Measurements from ENCODE around the gene SERINC5.
A peak's percentile ranks its signal among the peaks of the same experiment; 100 is the strongest.
"Not testable (repeated sequence)": the region's sequence is repeated elsewhere in the genome, so short reads cannot be mapped to it uniquely, and the experiment has no call there.

SERINC5 gene

DNA sequence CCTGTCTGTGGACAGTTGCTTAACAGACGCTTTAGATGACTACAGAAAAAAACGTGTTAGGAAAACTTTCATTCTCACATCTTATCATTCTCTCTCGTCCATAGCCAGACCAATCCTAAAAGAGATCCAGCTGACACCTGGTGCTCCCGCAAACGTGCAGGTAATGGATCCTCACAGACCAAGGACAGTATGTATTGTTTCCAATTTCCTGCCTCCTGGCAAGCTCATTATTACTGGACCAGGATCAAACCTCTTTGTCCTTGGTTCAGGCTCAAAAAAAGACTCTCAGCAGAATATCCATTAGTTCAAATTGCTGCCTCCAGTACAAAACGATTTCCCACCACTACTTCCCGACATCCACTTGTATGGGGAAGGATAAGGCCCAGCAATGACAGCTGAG, 62.4 kb downstream of the SERINC5 start:
- H3K4me3 ChIP-seq (ENCODE audit: low read depth in 1 of 2, low read length in 2 of 2) = no peak overlapping the region
- H3K27me3 ChIP-seq (ENCODE audit: low read depth, low read length) = no peaks in the 10 kb centered on the region
- no peaks in the 10 kb centered on the region for H3K9me3 ChIP-seq (ENCODE audit: control insufficient read depth in 1 of 2, low read length in 2 of 2)
- H3K36me3 ChIP-seq (ENCODE audit: control insufficient read depth in 1 of 2, insufficient read depth in 2 of 2, low read length in 2 of 2) = no peaks in the 10 kb centered on the region
- H3K27ac ChIP-seq (ENCODE audit: low read length) = peak overlapping the region; percentile 32
- peaks cover 17 to 24% of the 10 kb centered on the region in 2 donors for H3K4me1 ChIP-seq (ENCODE audit: control insufficient read depth in 1 of 2, insufficient read depth in 2 of 2, low read length in 2 of 2)

DNA sequence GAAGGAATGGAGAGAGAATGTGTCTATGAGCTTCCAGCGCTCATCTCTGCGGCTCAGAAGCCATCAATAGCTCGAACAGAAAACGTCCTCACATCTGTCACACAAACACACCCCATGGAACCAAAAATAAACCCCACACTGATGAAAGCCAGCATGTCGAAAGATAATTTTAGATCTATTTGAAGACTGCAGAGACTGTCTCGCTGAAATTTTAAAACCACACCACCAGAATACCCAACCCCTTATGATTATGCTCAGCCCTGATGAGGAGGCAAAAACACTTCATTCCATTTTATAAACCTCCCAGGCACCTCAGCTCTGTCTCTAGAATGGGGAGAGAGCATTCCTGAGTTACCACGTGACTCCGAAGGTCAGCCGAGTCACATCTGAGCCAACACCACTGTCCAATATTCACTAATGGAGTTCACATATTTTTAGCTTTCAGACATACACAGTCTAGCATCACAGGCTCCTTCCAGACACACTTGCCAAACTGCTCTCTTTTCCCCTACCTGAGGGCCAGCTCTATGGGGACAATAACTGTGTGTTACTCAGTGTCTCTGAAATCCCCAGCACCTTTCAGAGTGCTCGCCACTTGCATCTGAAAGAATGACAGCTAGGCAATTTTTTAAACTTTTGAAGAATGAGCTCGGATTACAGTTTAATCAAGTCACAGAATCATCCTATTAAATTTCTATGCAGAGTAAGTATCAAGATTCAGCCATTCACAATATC, 63.2 kb downstream of the SERINC5 start:
- Histone ChIP-seq H3K27ac (ENCODE audit: low read length) (peak overlapping the region; percentile 68), H3K4me1 (ENCODE audit: control insufficient read depth in 1 of 2, insufficient read depth in 2 of 2, low read length in 2 of 2) (peaks cover 17 to 25% of the 10 kb centered on the region in 2 donors), H3K4me3 (ENCODE audit: low read depth in 1 of 2, low read length in 2 of 2) (no peak overlapping the region), H3K9me3 (ENCODE audit: control insufficient read depth in 1 of 2, low read length in 2 of 2) (no peaks in the 10 kb centered on the region), H3K27me3 (ENCODE audit: low read depth, low read length) (no peaks in the 10 kb centered on the region), H3K36me3 (ENCODE audit: control insufficient read depth in 1 of 2, insufficient read depth in 2 of 2, low read length in 2 of 2) (no peaks in the 10 kb centered on the region)

DNA sequence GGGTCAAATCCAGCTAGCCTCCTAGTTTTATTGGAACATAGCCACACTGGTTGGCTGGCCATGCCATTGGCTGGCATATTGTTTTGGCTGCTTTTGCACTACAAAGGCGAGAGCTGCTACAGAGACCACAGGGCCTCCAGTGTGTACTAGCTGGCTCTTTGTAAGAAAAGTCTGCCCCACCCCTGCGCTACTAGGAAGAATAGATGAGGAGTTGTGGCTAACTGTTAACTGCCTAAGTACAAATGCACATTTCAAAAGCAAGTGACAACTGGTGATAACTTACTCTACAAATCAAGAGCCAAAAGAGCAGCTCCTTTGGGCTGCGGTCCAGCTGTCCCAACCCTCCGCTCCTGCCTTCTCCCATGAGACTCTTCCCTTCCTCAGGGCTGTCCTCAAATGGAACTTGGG, 63.9 kb downstream of the SERINC5 start:
- H3K27me3 ChIP-seq (ENCODE audit: low read depth, low read length) = no peaks in the 10 kb centered on the region
- H3K4me1 ChIP-seq (ENCODE audit: control insufficient read depth in 1 of 2, insufficient read depth in 2 of 2, low read length in 2 of 2) = peaks cover 17 to 31% of the 10 kb centered on the region in 2 donors
- H3K4me3 ChIP-seq (ENCODE audit: low read depth in 1 of 2, low read length in 2 of 2) = no peak overlapping the region
- H3K36me3 ChIP-seq (ENCODE audit: control insufficient read depth in 1 of 2, insufficient read depth in 2 of 2, low read length in 2 of 2) = no peaks in the 10 kb centered on the region
- no peaks in the 10 kb centered on the region for H3K9me3 ChIP-seq (ENCODE audit: control insufficient read depth in 1 of 2, low read length in 2 of 2)
- peak overlapping the region; percentile 68 for H3K27ac ChIP-seq (ENCODE audit: low read length)

DNA sequence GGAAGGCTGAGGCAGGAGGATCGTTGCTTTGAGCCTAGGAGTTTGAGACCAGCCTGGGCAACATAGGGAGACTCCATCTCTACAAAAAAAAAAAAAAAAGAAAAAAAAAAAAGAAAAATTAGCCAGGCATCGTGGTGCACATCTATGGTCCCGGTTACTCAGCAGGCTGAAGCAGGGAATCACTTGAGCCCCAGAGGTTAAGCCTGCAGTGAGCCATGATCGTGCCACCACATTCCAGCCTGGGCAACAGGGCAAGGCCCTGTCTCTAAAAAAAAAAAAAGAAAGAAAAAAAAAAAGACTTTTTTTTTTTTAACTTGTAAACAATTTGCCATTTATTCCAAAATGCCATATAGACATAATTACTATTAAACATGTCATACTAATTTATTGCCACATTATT, 64.5 kb downstream of the SERINC5 start:
- no peak overlapping the region for H3K4me3 ChIP-seq (ENCODE audit: low read depth in 1 of 2, low read length in 2 of 2)
- peaks cover 17 to 31% of the 10 kb centered on the region in 2 donors for H3K4me1 ChIP-seq (ENCODE audit: control insufficient read depth in 1 of 2, insufficient read depth in 2 of 2, low read length in 2 of 2)
- H3K27ac ChIP-seq (ENCODE audit: low read length) = peak overlapping the region; percentile 68

DNA sequence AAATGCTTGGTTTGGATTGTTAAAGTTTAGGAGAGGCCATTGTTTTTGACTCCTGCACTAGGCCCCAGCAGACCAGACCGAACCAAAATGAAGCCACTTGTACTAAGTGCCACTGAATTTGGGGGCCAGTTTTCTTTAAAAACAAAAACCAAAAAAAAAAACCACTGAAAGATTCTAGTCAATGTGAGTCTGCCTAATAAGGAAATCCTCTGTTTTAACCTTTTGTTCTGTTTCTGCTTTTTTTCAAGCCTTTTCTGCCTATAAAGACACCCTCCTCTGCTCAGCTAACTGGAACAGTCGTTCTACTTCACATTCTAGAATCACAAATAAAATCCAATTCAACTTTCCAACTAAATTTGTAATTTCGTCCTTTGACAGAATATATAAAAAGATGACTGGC, 64.9 kb downstream of the SERINC5 start:
- Histone ChIP-seq H3K27ac (ENCODE audit: low read length) (no peak overlapping the region), H3K4me1 (ENCODE audit: control insufficient read depth in 1 of 2, insufficient read depth in 2 of 2, low read length in 2 of 2) (peaks cover 17 to 31% of the 10 kb centered on the region in 2 donors)

More for the DNA sequence above, 64.5 kb downstream of the SERINC5 start:
- Histone ChIP-seq H3K27me3 (ENCODE audit: low read depth, low read length) (no peaks in the 10 kb centered on the region), H3K36me3 (ENCODE audit: control insufficient read depth in 1 of 2, insufficient read depth in 2 of 2, low read length in 2 of 2) (no peaks in the 10 kb centered on the region), H3K9me3 (ENCODE audit: control insufficient read depth in 1 of 2, low read length in 2 of 2) (no peaks in the 10 kb centered on the region)

DNA sequence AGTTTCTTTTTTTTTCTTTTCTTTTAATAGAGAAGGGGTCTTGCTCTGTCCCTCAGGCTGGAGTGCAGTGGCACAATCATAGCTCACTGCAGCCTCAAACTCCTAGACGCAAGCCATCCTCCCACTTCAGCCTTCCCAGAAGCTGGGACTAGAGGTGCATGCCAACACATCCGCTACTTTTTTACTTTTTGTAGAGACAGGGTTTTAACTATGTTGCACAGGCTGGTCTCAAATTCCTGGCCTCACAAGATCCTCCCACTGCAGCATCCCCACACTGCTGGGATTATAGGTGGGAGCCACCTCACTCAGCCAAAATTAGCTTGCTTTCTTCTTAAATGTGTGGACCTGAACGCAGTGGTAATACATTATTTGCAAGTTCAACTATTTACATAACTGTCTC, 66.1 kb downstream of the SERINC5 start:
- Histone ChIP-seq H3K36me3 (ENCODE audit: control insufficient read depth in 1 of 2, insufficient read depth in 2 of 2, low read length in 2 of 2) (no peaks in the 10 kb centered on the region), H3K4me1 (ENCODE audit: control insufficient read depth in 1 of 2, insufficient read depth in 2 of 2, low read length in 2 of 2) (peaks cover 17 to 31% of the 10 kb centered on the region in 2 donors), H3K4me3 (ENCODE audit: low read depth in 1 of 2, low read length in 2 of 2) (no peak overlapping the region), H3K27ac (ENCODE audit: low read length) (no peak overlapping the region), H3K27me3 (ENCODE audit: low read depth, low read length) (no peaks in the 10 kb centered on the region), H3K9me3 (ENCODE audit: control insufficient read depth in 1 of 2, low read length in 2 of 2) (no peaks in the 10 kb centered on the region)

More for the DNA sequence above, 64.9 kb downstream of the SERINC5 start:
- Histone ChIP-seq H3K4me3 (ENCODE audit: low read depth in 1 of 2, low read length in 2 of 2) (no peak overlapping the region), H3K9me3 (ENCODE audit: control insufficient read depth in 1 of 2, low read length in 2 of 2) (no peaks in the 10 kb centered on the region), H3K36me3 (ENCODE audit: control insufficient read depth in 1 of 2, insufficient read depth in 2 of 2, low read length in 2 of 2) (no peaks in the 10 kb centered on the region), H3K27me3 (ENCODE audit: low read depth, low read length) (no peaks in the 10 kb centered on the region)

DNA sequence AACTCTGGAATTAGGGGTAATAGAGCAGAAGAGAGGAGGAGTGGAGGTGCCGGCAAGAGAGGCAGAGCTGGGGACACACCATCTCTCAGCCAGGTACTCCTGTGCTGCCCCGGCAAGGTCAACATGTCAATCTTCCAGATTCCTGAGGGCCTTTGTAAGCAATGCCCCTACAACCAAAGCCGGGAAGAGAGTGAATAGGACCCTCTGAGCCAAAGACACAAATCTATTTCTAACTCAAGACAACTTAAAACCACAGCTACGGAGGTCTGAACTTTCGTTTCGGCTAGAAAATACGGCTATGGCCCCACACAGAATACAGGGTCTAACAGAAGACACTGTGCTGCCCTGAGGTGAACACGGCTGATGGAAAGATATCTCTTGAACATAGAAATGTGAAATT, 66.6 kb downstream of the SERINC5 start:
- no peaks in the 10 kb centered on the region for H3K36me3 ChIP-seq (ENCODE audit: control insufficient read depth in 1 of 2, insufficient read depth in 2 of 2, low read length in 2 of 2)
- H3K27me3 ChIP-seq (ENCODE audit: low read depth, low read length) = no peaks in the 10 kb centered on the region
- no peaks in the 10 kb centered on the region for H3K9me3 ChIP-seq (ENCODE audit: control insufficient read depth in 1 of 2, low read length in 2 of 2)
- H3K4me1 ChIP-seq (ENCODE audit: control insufficient read depth in 1 of 2, insufficient read depth in 2 of 2, low read length in 2 of 2) = peaks cover 17 to 31% of the 10 kb centered on the region in 2 donors
- H3K4me3 ChIP-seq (ENCODE audit: low read depth in 1 of 2, low read length in 2 of 2) = peak overlapping the region in 1 of 2 donors; percentile 21
- H3K27ac ChIP-seq (ENCODE audit: low read length) = peak overlapping the region; percentile 29

DNA sequence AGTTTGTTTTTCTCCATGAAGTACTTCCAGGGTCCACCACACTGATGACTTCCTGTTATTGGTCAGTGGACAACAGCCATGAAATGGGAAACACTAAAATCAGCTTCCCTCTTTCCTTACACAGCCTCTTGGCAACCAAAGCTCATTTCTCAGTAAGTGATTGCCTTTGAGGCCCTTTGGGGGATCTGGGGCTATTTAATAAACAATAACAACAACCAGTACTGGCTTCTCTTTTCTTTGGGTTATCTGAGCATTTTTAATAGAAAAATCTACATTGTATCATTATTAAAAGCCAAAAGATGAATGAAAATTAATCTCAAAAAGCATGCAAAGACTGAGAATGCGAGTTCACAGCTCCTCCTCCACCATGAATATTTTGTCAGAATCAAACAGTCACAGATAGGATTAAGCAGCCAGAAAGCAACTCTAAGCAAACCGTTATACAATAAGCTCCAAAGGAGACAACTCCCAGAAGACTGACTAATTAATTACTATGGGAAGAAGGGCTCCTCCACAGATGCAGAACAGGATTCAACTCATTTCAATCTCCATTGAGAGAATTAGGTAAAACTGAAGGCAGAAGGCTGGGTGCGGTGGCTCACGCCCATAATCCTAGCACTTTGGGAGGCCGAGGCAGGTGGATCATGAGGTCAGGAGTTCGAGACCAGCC, 68.3 kb downstream of the SERINC5 start:
- Histone ChIP-seq H3K4me1 (ENCODE audit: control insufficient read depth in 1 of 2, insufficient read depth in 2 of 2, low read length in 2 of 2) (peaks cover 9 to 18% of the 10 kb centered on the region in 2 donors), H3K27ac (ENCODE audit: low read length) (no peak overlapping the region), H3K27me3 (ENCODE audit: low read depth, low read length) (no peaks in the 10 kb centered on the region)

DNA sequence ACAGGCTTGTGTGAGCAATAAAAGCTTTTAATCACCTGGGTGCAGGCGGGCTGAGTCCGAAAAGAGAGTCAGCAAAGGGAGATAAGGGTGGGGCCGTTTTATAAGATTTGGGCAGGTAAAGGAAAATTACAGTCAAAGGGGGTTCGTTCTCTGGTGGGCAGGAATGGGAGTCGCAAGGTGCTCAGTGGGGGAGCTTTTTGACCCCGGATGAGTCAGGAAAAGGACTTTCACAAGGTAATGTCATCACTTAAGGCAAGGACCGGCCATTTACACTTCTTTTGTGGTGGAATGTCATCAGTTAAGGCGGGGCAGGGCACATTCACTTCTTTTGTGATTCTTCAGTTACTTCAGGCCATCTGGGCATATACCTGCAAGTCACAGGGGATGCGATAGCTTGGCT, 70.3 kb downstream of the SERINC5 start:
- not testable (repeated sequence) for H3K27me3 ChIP-seq (ENCODE audit: low read depth, low read length); H3K4me1 ChIP-seq (ENCODE audit: control insufficient read depth in 1 of 2, insufficient read depth in 2 of 2, low read length in 2 of 2); H3K4me3 ChIP-seq (ENCODE audit: low read depth in 1 of 2, low read length in 2 of 2); H3K36me3 ChIP-seq (ENCODE audit: control insufficient read depth in 1 of 2, insufficient read depth in 2 of 2, low read length in 2 of 2); H3K9me3 ChIP-seq (ENCODE audit: control insufficient read depth in 1 of 2, low read length in 2 of 2); H3K27ac ChIP-seq (ENCODE audit: low read length)

More for the DNA sequence above, 68.3 kb downstream of the SERINC5 start:
- no peaks in the 10 kb centered on the region for H3K36me3 ChIP-seq (ENCODE audit: control insufficient read depth in 1 of 2, insufficient read depth in 2 of 2, low read length in 2 of 2)
- H3K4me3 ChIP-seq (ENCODE audit: low read depth in 1 of 2, low read length in 2 of 2) = no peak overlapping the region
- no peaks in the 10 kb centered on the region for H3K9me3 ChIP-seq (ENCODE audit: control insufficient read depth in 1 of 2, low read length in 2 of 2)

DNA sequence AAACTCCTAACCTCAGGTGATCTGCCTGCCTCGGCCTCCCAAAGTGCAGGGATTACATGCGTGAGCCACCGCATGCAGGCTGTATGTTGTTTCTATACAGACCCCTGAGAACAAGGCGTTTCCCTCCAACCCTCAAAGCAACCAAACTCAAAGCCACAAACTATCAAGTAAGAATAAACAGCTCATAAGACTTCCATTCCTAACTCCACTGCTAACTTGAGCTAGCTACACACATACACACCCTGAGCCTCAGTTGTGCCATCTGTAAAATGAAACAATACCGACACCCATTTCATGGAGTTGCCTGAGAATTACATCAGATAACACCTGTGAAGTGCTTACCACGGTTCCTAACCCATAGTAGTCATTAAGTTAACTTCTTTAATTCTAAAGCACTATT, 70.8 kb downstream of the SERINC5 start:
- Histone ChIP-seq H3K27ac (ENCODE audit: low read length) (no peak overlapping the region), H3K4me1 (ENCODE audit: control insufficient read depth in 1 of 2, insufficient read depth in 2 of 2, low read length in 2 of 2) (peaks cover 4 to 6% of the 10 kb centered on the region in 2 donors), H3K36me3 (ENCODE audit: control insufficient read depth in 1 of 2, insufficient read depth in 2 of 2, low read length in 2 of 2) (no peaks in the 10 kb centered on the region), H3K9me3 (ENCODE audit: control insufficient read depth in 1 of 2, low read length in 2 of 2) (no peaks in the 10 kb centered on the region), H3K4me3 (ENCODE audit: low read depth in 1 of 2, low read length in 2 of 2) (no peak overlapping the region), H3K27me3 (ENCODE audit: low read depth, low read length) (no peaks in the 10 kb centered on the region)

DNA sequence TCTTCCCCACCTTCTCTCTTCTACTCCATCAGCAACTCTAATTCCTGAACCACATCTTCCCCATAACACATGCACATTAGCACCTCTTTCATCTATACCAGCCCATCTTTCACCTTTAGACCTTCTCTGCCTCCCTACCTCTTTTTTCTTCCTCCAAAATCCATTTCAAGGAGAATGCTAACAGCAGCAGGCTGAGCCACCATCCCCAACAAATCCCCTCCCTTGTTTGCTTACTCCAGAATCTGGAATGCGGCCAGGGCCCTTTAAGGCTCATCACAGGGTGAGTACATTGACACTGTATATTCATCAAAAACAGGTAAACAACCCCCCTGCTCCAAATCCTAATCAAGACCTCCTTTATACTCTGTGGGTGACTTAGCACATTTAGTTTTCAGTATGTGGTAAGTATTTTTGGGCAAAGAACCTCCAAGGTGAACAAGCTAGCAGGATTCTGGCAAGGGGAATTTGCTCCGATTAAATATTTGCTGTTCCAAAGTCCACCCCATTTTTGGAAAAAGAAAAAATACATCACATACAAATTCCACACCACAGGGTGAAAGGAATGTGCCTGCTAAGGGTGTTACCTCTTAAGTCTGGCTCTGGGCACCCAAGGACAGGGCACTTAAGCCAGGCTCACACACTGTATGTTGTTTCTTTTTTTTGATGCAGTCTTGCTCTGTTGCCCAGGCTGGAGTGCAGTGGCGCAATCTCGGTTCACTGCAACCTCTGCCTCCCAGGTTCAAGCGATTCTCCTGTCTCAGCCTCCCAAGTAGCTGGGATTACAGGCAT, 71.4 kb downstream of the SERINC5 start:
- Histone ChIP-seq H3K36me3 (ENCODE audit: control insufficient read depth in 1 of 2, insufficient read depth in 2 of 2, low read length in 2 of 2) (no peaks in the 10 kb centered on the region), H3K9me3 (ENCODE audit: control insufficient read depth in 1 of 2, low read length in 2 of 2) (no peaks in the 10 kb centered on the region), H3K27ac (ENCODE audit: low read length) (no peak overlapping the region), H3K4me1 (ENCODE audit: control insufficient read depth in 1 of 2, insufficient read depth in 2 of 2, low read length in 2 of 2) (peaks cover 4 to 6% of the 10 kb centered on the region in 2 donors), H3K4me3 (ENCODE audit: low read depth in 1 of 2, low read length in 2 of 2) (no peak overlapping the region), H3K27me3 (ENCODE audit: low read depth, low read length) (no peaks in the 10 kb centered on the region)
